Body of pancreas (tissue), 4 donors: ENCODE data around the gene GIGYF1.

Source experiments
- CTCF ChIP-seq, 7 experiments: fragments of 450-650 bp in 4 of 7; fragments of 200-600 bp in 3 of 7; sonication (generic) in 3 of 7; IDR thresholded peaks; one replicate each; pipeline ENCODE4 v1.5.1; 2016 to 2019; ENCODE audit warnings: antibody characterized with exemption in 7 of 7
- POLR2A ChIP-seq, 3 donors: fragments of 450-650 bp; IDR thresholded peaks; one replicate each; pipeline ENCODE4 v1.6.1; 2016; ENCODE audit warnings: antibody characterized with exemption in 3 of 3, mild to moderate bottlenecking in 2 of 3

GRCh38 chr7:100675105-100675451 is 19.0 kb downstream of the GIGYF1 start:
- TF ChIP-seq CTCF (IDR thresholded peaks at IDR 0.05), result no peak
- TF ChIP-seq POLR2A (IDR thresholded peaks at IDR 0.05), result no peak
